ENCODE results near the gene CCNE1.

DNA sequence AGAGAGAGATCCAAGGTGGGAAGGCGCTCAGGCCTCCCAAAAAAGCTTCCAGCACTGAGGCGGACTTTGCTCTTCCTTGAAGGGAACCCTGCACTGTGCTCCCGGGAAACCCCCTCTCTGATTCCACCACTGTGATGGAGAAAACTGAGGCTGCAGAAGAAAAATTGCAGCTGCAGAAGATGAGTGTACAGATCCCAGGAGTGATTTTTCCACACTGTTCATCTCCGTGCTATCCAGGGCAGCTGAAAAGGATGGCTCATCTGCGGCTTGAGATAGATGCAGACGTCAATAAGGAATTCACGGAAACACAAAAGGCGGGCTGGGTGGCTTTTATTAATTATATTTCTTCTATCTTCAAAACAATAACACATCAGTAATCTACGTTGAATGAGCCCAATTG lies 26.2 kb downstream of the CCNE1 start:
- TF ChIP-seq, protein P1, sequence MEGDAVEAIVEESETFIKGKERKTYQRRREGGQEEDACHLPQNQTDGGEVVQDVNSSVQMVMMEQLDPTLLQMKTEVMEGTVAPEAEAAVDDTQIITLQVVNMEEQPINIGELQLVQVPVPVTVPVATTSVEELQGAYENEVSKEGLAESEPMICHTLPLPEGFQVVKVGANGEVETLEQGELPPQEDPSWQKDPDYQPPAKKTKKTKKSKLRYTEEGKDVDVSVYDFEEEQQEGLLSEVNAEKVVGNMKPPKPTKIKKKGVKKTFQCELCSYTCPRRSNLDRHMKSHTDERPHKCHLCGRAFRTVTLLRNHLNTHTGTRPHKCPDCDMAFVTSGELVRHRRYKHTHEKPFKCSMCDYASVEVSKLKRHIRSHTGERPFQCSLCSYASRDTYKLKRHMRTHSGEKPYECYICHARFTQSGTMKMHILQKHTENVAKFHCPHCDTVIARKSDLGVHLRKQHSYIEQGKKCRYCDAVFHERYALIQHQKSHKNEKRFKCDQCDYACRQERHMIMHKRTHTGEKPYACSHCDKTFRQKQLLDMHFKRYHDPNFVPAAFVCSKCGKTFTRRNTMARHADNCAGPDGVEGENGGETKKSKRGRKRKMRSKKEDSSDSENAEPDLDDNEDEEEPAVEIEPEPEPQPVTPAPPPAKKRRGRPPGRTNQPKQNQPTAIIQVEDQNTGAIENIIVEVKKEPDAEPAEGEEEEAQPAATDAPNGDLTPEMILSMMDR (conservative IDR thresholded peaks at IDR 0.05; ENCODE audit: low read depth in 2 of 2): no peak
- TF ChIP-seq, protein P2, sequence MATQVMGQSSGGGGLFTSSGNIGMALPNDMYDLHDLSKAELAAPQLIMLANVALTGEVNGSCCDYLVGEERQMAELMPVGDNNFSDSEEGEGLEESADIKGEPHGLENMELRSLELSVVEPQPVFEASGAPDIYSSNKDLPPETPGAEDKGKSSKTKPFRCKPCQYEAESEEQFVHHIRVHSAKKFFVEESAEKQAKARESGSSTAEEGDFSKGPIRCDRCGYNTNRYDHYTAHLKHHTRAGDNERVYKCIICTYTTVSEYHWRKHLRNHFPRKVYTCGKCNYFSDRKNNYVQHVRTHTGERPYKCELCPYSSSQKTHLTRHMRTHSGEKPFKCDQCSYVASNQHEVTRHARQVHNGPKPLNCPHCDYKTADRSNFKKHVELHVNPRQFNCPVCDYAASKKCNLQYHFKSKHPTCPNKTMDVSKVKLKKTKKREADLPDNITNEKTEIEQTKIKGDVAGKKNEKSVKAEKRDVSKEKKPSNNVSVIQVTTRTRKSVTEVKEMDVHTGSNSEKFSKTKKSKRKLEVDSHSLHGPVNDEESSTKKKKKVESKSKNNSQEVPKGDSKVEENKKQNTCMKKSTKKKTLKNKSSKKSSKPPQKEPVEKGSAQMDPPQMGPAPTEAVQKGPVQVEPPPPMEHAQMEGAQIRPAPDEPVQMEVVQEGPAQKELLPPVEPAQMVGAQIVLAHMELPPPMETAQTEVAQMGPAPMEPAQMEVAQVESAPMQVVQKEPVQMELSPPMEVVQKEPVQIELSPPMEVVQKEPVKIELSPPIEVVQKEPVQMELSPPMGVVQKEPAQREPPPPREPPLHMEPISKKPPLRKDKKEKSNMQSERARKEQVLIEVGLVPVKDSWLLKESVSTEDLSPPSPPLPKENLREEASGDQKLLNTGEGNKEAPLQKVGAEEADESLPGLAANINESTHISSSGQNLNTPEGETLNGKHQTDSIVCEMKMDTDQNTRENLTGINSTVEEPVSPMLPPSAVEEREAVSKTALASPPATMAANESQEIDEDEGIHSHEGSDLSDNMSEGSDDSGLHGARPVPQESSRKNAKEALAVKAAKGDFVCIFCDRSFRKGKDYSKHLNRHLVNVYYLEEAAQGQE (IDR thresholded peaks at IDR 0.05; ENCODE audit: unreplicated experiment): no peak
- TF ChIP-seq POLR2AphosphoS5 (IDR thresholded peaks at IDR 0.05; ENCODE audit: low read depth): no peak
- no peak for TF ChIP-seq EZH2 (IDR thresholded peaks at IDR 0.05; ENCODE audit: low read depth, unreplicated experiment)
- TF ChIP-seq JUNB (IDR thresholded peaks at IDR 0.05; ENCODE audit: unreplicated experiment): no peak
- TF ChIP-seq, protein P3, sequence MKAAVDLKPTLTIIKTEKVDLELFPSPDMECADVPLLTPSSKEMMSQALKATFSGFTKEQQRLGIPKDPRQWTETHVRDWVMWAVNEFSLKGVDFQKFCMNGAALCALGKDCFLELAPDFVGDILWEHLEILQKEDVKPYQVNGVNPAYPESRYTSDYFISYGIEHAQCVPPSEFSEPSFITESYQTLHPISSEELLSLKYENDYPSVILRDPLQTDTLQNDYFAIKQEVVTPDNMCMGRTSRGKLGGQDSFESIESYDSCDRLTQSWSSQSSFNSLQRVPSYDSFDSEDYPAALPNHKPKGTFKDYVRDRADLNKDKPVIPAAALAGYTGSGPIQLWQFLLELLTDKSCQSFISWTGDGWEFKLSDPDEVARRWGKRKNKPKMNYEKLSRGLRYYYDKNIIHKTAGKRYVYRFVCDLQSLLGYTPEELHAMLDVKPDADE (IDR thresholded peaks at IDR 0.05): no peak
- TF ChIP-seq EZH2phosphoT487 (IDR thresholded peaks at IDR 0.05; ENCODE audit: unreplicated experiment): no peak
- TF ChIP-seq ZNF331 (CRISPR knock-in tag; IDR thresholded peaks at IDR 0.05; ENCODE audit: low read depth): no peak
